Measurements from ENCODE around the gene POM121L2.

The POM121L2 gene

GRCh38 chr6:27327023-27327738 is 15.1 kb upstream of the POM121L2 start:
- no peak for DNase-seq (ENCODE audit: low spot score)
- TF ChIP-seq CTCF (IDR thresholded peaks at IDR 0.05; ENCODE audit: extremely low read depth, missing control alignments) = no peak

GRCh38 chr6:27321901-27322300 is 9.8 kb upstream of the POM121L2 start:
- DNase-seq (ENCODE audit: low spot score) = no peak
- no peak for TF ChIP-seq CTCF (IDR thresholded peaks at IDR 0.05; ENCODE audit: extremely low read depth, missing control alignments)

- TF ChIP-seq CTCF (IDR thresholded peaks at IDR 0.05; ENCODE audit: extremely low read depth, missing control alignments) = no peak
- no peak for DNase-seq (ENCODE audit: low spot score)
These were observed 9.3 kb upstream of the POM121L2 start for GRCh38 chr6:27321370-27321769.

GRCh38 chr6:27318973-27319372 is 6.9 kb upstream of the POM121L2 start:
- no peak for DNase-seq (ENCODE audit: low spot score)
- no peak for TF ChIP-seq CTCF (IDR thresholded peaks at IDR 0.05; ENCODE audit: extremely low read depth, missing control alignments)

DNA sequence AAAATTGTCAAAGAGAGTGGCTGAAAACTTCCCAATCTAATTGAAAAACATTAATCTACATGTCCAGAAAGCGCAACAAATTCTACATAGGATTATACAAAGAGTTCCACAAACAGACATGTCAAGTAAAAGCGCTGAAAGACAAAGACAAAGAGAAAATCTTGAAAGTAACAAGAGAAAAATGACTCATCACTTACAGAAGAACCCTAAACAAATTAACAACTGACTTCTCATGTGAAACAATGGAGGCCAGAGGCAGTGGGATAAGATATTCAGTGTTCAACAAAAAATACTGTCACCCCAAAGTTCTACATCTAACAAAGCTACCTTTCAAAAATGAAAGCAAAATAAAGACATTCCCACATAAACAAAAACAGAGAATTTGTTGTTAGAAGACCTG is 2.0 kb upstream of the POM121L2 start:
- TF ChIP-seq CTCF (IDR thresholded peaks at IDR 0.05; ENCODE audit: extremely low read depth, missing control alignments) = no peak
- DNase-seq (ENCODE audit: low spot score) = no peak

DNA sequence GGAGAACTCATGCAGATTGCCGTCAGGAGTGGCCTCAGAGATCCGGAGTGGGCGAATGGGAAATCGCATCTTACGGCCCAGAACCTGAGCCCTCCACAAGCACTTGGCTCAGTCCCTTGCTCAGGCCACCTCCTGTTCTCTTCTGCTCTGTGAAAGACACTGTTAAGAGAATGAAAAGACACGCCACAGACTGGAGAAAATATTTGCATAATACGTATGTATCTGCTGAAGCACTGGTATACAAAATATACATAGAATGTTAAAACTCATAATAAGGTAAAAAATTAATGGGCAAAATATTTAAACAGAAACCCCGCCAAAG is 838 bp upstream of the POM121L2 start:
- no peak for TF ChIP-seq CTCF (IDR thresholded peaks at IDR 0.05; ENCODE audit: extremely low read depth, missing control alignments)
- no peak for DNase-seq (ENCODE audit: low spot score)

DNA sequence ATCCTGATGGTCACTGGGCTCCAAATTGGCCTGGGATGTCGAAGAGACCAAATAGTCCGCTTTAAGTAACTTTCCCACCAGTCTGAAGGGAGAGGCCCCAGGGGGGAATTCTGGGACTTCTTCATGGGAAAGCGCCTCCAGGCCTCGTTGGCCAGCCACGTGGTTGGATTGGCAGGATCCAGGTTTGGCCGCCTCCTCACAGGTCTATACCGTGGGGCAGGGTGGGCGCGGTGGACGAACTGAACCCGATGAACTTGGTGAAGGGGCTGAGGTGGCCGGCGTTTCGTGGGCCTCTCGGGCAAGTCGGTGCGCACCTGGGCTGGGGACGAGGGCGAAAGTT is 297 bp downstream of the POM121L2 start:
- TF ChIP-seq CTCF (IDR thresholded peaks at IDR 0.05; ENCODE audit: extremely low read depth, missing control alignments) = no peak
- DNase-seq (ENCODE audit: low spot score) = no peak
